HG02885 (cell line): ENCODE results near the gene GBP7.

ENCODE experiments used
- ATAC-seq: cut with Tn5 transposase; IDR thresholded peaks from one replicate; pipeline ENCODE4 v1.9.1; 2021; ENCODE audit warnings: mild to moderate bottlenecking; ENCODE audit not compliant: unreplicated experiment, poor library complexity

GBP7 gene

DNA sequence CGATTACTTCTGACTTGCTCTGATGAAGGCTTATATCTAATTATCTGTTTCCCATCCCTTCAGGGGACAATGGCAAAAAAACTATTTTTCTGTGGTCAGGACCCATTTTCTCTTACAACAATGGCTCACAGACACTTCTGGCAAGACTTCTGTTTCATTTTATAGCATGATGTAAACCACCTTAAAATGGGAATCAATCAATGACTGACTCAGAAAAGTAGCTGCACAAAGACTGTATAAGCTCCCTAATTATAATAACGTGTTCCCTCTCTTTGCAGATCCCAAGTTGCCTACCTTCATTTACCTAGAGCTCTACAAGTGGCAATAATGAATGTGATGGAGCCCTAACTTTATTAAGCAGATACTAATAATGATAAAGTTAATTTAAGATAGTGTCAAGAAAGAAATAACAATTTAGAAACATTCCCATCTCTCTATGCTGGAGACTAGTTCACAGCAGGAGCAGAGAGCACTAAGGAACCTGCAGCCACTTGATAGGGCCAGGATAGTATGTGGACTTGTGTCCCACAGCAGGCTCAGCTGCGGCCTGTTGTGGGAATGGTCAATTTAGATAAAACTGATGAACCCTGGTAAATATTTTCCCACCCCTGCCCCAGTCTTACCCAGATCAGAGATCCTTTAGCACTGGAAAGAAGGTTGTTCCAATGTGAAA, 50.4 kb downstream of the GBP7 start:
- peak; percentile 36 for ATAC-seq

- ATAC-seq, result no peak
These were observed 54.2 kb downstream of the GBP7 start for GRCh38 chr1:89121641-89122040.

DNA sequence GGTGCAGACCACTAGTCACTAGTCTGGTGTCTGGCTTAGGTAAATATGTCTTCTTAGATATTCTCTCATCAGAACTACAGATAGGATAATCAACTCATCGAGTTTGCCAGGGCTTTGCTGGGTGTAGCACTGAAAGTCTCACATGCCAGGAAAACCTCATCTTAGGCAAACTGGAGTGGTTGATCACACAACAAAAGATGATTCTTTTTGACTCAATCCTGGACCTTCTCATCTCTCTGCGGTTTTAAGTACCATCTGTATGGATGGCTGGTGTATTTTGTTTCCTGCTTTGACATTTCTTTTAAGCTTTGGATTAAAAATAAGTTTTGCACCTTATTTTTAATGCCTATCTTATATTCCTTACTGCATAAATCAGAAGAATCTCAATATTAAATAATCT, 61.1 kb downstream of the GBP7 start:
- ATAC-seq, result no peak

GRCh38 chr1:89112871-89113613, 62.8 kb downstream of the GBP7 start:
- ATAC-seq, result no peak

GRCh38 chr1:89104687-89105086, 71.1 kb downstream of the GBP7 start:
- no peak for ATAC-seq

GRCh38 chr1:89104147-89104546, 71.7 kb downstream of the GBP7 start:
- no peak for ATAC-seq

DNA sequence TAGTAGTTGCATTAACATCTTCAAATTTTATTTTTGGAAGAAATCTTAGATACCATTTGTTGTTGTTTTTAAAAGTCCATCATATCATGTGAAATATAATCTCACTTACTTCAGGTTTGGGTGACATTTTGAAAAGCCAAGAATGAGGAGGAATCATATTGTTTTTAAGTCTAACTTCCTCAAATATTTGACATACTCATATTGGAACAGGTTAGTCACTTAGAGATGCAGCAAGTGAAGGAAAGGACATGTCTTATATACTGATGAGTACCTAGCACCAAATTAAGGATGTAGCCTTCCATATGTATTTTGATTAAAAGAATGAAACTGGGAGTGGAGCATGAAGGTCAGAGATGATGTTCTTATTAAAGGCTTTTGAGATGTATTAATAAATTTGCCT, 73.8 kb downstream of the GBP7 start:
- ATAC-seq, result no peak

DNA sequence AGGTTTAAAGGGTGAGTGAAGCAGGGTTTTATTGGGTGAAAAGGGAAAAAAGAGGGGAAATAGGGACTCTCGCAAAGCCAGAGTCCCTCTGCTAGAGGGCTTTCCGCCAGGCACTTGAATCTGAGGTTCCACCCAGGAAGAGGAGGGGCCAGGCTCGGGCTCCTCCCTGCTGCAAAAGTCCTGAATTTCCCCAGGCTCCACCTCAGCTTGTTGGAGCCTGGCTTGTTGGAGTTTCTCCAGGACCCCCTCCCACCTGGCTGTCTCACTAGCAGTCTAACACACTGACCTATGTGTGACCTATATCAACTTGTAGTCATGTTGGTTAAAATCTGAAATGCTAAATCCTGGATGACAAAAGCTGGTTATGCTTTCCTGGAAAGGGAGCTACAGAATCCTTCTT, 75.4 kb downstream of the GBP7 start:
- no peak for ATAC-seq

DNA sequence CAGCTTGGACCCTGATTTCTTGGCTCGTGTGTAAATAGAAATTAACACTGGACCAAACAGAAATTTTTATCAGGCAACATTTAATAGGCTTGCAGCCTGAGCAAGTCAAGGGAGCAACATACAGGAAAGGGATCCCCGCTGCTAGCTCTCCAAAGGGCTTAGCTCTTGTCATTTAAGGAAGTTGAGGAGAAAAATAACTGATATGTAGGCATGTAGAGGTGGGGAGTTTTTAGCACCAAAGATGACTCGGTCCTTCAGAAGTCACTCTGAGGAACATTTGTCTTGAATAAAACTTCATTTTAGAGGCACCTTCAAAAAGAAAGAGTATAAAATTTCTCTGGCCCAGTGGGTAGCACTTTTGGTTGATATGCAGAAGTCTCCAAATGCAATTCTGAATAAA, 76.9 kb downstream of the GBP7 start:
- no peak for ATAC-seq

DNA sequence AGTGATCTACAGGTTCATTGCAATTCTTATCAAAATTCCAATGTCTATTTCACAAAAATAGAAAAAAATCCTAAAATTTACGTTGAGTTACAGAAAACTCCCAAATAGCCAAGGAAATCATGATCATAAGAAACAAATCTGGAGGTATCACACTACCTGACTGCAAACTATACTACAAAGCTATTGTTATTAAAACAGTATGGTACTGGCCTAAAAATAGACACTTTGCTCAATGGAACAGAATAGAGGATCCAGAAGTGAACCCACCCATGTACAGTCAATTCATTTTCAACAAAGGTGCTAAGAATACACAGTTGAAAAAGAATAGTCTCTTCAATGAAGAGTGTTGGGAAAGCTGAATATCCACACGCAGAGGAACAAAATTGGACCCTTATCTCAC, 80.1 kb downstream of the GBP7 start:
- ATAC-seq, result no peak

- no peak for ATAC-seq
These were observed 85.8 kb downstream of the GBP7 start for GRCh38 chr1:89089962-89090361.

GRCh38 chr1:89088572-89088971, 87.2 kb downstream of the GBP7 start:
- ATAC-seq, result no peak

DNA sequence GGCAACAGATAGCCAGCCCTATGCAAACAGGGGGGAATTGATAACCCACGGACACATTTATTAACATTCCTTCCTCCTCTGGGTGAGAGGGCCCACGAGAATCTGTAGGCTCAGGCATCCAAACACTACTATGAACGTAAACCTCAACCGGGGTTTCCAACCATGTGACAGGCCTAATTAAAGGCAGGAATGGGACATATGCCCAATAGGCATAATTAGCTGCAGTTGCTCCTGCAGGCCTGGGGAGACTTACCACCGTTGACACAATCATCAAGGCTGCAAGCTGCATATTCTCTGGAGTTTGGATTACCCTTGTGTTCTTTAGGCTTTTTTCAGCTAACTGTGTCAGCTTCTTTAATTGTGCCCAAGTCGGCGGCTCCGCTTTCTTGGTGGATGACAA, 88.6 kb downstream of the GBP7 start:
- ATAC-seq, result no peak

- peak; percentile 53 for ATAC-seq
These were observed 90.0 kb downstream of the GBP7 start for GRCh38 chr1:89085781-89086180.
